Measurements from ENCODE around the gene FLACC1.
"Not testable (repeated sequence)": the region's sequence is repeated elsewhere in the genome, so short reads cannot be mapped to it uniquely, and the experiment has no call there.

The FLACC1 gene

DNA sequence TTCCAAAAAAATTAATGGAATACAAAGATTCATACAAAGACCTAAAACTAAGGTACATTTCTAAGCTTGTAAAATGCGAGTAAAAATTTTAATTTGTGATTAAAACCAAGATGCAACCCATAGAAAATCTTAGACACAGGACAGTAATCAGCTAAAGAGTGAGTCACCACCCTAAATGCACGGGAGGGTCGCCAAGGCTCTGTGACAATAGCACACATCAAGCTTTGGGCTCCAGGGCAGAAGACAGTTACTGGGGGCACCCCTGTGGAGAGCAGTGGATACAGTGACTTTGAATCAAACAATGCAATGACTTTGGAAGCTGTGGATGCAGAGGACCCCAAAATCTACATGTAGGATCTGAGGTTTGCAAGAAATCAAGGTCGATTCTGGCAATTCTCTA, 7.5 kb downstream of the FLACC1 start:
- no peak for DNase-seq

DNA sequence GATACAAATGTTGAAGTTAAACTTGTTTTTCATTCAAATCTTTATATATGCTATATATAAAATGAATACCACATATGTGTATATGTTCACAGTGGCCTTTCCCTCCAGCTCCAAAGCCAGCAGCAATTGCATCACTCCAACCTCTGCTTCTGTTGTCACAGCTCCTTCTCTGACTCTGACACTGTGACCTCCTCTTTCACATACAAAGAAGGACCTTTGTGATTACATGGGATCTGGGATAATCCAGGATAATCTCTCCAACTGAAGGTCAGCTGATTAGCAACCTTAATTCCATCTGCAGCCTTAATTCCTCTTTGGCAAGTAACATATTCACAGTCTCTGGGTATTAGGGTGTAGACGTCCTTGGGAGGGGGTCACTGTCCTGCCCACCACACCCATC, 8.4 kb downstream of the FLACC1 start:
- no peak for DNase-seq

DNA sequence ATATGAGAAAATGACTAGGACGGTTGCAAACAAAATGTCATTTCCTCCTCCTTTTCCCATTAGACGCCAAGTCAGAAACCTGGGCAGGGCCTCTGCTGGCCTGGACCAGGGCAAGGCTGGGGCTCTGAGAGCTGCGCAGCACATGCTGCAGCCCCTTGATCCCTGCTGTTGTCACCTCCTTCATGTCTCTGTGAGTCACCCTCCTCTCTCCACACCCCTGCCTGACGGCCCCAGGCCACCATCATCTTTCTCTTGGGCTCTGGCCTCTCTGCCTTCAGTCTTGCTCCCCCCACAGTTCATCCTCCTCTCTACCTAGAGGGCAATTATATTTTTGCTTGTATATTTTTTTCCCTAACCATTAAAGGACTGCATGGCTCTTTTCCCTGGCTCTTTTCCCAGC, 10.0 kb downstream of the FLACC1 start:
- no peak for DNase-seq

DNA sequence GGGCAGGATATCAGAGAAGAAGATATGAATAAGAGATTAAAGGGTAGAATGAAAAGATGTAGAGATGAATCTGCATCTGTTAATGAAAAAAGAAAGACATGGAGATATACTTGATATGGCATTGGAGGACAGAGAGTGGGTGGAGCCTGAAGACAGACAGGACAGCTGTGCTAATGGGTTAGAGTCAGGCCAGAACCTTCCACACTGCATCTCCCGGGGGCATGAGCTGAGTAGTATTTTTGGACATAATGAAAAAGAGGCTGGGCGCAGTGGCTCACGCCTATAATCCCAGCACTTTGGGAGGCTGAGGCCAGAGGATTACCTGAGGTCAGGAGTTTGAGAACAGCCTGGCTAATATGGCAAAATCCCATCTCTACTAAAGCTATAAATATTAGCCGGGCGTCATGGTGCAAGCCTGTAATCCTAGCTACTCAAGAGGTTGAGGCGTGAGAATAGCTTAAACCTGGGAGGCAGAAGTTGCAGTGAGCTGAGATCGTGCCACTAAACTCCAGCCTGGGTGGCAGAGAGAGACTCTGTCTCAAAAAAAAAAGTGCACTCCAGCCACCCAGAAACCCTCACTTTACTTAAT, 11.4 kb downstream of the FLACC1 start:
- DNase-seq = no peak

DNA sequence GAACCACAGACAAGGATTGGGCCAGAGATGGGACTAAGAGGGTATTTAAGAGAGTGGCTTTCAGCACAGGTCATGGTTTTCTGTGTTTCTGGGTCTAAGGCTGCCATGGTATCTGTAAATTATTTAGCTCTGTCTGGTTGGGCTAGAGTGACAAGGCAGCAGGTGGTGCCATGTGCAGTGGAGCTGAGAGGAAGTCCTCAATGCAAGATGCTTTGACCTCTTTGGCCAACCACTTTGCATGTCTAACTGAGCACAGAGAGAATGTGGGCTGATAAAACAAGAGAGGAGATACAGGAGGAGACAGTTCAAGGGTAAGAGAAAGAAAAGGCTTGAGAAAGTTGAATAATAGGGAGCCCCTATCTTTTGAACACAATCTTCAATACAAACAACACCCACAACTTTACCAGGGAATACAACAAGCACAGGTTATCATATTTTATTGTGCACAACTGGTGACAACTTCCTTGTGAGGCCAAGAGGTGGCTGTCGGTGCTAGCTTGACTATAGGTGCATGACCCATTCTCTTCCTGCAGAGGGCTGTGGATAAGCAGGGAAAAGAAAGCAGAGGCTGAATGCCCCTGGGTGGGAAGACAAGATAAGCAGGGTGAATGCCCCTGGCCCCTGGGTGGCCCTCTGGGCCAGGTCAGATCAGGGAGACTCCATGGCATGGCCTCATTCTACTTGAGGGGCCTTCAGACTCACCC, 12.3 kb downstream of the FLACC1 start:
- no peak for DNase-seq

DNA sequence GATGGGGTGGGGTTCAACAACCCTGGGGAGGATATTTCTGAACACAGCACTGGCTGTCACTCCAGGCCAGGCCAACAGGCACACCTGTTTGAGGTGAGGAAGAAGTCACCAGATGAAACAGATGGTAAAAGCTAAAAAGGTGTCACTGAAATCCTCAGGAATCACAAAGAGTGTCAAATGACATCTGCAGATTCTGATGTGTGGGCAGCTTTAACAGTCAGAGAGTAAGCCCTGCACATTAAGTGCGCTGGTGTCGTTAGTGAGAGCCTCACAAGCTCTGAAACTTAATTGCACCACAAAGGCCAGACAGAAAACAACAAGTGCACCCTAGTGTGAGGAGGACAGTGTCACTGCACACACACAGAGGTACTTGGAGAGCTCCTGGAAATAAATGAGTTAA, 13.6 kb downstream of the FLACC1 start:
- no peak for DNase-seq

DNA sequence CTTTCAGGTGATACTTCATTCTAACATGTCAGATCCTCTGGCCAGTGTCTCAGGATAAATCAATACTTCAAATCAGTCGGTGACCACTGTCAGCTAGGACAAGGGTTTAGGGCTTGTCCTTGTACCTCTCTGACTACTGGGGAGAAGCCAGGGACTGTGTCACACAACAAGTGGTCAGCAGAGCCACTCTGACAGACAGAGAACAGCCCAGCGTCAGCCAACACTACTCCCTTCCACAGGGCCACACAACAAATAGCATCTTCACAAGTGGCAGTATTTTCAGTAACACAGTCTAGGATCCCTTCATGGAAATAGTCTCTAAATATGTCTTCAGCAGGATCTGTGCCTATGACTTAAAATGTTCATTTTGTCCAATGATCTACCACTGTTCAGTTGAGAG, 14.2 kb downstream of the FLACC1 start:
- DNase-seq = no peak

DNA sequence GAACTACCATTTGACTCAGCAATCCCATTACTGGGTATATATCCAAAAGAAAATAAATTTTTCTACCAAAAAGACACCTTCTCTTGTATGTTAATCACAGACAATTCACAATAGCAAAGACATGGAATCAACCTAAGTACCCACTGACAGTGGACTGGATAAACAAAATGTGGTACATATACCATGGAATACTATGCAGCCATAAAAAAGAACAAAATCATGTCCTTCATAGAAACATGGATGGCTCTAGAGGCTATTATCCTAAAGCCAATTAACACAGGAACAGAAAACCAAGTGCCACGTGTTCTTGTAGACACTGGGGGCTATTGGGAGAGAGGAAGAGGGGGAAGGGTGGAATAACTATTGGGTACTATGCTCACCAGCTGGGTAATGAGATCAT, 27.7 kb downstream of the FLACC1 start:
- no peak for DNase-seq

DNA sequence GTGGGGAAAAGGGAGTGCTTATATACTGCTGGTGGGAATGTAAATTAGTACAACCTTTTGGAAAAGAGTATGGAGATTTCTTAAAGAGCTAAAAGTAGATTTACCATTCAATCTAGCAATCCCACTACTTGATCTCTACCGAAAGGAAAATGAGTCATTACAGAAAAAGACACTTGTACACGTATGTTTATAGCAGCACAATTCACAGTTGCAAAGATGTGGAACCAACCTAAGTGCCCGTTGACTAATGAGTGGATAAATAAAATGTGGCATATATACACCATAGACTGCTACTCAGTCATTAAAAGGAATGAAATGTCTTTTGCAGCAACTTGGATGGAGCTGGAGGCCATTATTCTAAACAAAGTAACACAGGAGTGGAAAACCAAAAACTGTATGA, 29.5 kb downstream of the FLACC1 start:
- no peak for DNase-seq

DNA sequence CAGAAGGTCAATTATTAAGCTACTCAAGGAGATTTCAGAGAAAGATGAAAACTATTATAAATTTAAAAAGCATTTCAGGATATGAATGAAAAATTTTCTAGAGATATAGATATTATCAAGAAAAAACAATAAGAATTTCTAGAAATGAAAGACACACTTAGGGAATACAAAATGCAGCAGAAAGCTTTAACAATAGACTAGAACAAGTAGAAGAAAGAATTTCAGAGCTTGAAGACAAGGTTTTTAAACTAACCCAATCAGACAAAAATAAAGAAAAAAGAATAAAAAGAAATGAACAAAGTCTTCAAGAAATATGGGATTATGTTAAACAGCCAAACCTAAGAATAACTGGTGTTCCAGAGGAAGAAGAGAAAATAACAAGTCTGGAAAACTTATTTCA, 34.4 kb downstream of the FLACC1 start:
- DNase-seq = no peak

DNA sequence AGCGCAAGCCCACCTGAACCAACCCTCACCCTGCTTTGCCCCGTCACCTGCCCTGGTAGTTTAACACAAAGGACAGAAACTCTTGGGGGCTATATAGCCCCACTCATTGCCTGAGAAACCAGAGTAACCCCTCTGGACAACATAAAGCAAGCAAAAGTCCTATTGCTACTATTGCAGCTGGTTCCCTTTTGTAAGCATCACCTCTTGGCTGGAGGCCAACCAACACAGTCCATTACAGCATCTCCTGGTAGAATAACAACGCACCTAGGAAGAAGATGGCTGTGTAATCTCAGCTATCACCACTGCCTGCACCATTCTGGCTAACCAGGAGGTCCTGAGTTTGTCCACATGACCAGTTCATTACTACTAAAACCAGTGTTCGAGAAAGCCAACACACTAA, 36.4 kb downstream of the FLACC1 start:
- DNase-seq = no peak

DNA sequence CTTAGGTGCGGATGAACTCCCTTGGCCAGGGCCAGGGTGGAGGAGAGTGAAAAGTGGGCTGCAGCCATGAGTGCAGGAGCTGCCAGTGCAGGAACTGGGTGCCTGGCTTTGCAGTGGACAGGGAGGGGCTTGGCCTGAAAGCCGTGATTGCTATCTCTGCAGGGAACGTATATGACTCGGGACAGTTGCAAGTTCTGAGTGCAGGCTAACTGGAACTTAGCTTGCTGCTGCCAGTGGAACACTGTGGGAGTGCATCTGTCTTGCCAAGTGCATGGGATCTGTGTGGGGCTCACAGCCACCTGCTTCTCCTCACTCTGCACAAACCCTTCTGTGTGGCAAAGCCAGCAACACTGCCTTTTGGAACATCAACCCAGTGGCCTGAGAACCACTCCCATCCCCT, 36.9 kb downstream of the FLACC1 start:
- no peak for DNase-seq

DNA sequence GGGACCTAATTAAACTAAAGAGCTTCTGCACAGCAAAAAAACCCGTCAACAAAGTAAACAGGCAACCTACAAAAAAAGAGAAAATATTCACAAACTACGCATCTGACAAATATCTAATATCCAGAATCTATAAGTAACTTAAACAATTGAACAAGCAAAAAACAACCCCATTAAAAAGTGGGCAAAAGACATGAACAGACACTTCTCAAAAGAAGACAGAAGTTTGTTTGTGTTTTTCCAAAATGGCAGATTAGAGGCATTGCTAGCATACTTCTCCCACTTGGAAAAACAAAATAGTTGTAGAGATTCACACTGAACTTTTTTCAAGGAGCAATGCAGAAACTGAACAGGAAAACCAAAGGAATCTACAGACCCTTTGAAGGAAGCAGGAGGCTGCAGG, 37.6 kb downstream of the FLACC1 start:
- DNase-seq = no peak

DNA sequence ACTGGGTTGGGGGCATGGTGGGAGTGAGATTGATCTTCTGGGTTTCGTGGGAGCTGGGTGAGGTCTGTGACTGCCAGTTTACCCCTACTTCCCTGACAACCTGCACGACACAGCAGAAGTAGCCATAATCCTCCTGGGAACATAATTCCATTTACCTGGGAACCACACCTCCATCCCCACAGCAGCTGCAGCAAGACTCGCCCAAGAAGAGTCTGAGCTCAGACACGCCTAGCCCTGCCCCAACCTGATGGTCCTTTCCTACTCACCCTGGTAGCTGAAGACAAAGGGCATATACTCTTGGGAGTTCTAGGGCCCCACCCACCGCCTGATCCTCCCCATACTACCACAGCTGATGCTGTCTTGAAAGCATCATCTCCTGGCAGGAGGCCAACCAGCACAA, 43.8 kb downstream of the FLACC1 start:
- DNase-seq = no peak

DNA sequence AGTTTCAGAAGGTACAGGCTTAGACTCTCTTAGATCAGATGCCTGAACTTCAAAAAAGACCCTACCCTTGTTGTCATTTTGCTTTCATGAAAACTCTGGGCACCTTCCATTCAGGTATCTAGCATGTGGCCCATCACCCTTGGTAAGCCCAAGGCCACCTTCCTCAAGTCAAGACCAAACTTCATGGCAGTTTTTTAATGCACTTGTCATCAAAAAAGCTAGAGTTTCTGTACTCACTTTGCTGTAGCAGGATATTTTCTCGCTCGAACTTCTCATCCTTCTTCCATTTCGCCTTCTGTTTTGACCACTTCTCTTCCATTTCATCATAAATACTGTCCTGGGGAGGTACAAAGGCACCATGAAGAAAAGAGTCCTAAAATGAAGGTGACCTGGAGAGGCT, 48.2 kb downstream of the FLACC1 start:
- DNase-seq = no peak

DNA sequence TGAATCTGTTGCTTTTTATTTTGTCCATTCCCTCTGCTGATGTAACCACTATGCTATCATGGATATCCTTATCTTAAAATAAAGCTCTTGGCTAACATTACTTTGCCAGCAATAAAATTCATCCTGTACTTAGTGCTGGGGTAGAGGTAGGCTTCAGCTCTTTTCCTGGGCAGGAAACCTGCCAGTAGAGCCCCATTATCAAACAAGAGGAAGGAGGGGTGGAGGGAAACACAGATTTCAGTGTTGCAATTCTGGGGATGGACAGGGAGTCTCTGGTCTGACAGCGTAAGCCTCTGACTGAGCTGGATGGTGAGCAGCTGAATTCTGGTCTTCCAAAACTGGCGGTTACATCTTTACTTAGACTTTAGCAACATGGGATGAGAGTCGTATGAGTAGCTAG, 49.3 kb downstream of the FLACC1 start:
- no peak for DNase-seq

DNA sequence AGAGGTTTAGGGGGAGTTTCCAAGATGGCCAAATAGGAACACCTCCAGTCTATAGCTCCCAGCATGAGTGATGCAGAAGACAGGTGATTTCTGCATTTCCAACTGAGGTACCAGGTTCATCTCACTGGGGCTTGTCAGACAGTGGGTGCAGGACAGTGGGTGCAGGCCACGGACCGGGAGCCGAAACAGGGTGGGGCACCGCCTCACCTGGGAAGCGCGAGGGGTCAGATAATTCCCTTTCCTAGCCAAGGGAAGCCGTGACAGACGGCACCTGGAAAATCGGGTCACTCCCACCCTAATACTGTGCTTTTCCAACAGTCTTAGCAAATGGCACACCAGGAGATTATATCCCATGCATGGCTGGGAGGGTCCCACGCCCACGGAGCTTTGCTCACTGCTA, 57.2 kb downstream of the FLACC1 start:
- not testable (repeated sequence) for DNase-seq

DNA sequence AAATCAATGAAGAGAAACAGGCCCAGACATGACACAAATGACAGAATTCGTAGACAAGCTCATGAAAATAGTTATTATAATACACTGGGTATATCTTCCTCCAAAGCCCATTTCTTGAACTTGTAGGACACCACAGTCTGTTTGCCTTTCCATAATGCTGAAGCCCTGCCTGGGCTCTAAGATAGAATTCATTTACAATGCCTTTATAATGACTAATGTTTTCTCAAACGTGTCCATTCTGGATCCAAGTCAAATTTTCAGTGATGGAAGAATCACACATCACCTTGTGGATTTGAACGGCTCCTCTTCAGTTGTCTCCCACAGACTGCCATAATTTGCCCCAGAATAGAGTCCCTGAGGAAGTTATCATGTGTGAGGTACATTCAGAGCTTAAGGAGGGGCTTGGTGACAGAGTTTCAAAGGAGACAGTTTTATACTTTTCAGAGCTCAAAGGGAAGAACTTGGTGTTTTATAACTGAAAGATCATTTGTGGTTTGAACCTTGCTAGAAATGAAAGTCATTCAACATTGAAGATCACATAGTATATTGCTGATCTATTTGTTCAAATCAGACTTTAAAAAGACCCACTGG, 58.6 kb downstream of the FLACC1 start:
- DNase-seq = no peak

DNA sequence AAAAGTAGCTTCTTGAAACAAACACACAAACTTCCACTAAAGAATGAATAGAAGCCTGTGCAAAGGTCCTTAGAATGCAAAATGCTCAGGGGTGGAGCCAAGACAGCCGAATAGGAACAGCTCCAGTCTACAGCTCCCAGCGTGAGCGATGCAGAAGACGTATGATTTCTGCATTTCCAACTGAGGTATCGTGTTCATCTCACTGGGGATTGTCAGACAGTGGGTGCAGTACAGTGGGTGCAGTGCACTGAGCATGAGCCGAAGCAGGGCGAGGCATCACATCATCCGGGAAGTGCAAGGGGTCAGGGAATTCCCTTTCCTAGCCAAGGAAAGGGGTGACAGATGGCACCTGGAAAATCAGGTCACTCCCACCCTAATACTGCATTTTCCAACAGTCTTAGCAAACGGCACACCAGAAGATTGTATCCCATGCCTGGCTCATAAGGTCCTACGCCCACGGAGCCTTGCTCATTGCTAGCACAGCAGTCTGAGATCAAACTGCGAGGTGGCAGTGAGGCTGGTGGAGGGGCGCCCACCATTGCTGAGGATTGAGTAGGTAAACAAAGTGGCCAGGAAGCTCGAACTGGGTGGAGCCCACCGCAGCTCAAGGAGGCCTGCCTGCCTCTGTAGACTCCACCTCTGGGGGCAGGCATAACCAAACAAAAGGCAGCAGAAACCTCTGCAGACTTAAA, 66.5 kb downstream of the FLACC1 start:
- DNase-seq = not testable (repeated sequence)

DNA sequence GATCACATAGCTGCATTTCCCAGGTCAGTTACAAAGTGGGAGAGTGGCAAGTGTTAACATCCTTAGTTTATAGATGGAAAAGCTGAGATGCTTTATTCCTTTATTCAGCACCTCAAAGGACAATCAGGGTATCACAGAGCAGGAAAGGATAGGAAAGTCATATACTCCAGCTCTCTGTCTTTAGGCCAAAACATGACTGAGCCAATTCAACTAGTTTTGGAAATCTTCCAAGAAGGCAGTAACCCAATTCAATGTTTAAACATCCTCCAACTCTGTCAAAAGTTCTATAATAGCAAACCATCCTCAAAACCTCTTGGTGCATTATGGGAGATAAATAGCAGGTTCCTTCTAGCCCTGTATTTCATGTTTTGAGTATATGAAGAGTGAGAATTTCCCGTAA, 71.6 kb downstream of the FLACC1 start:
- DNase-seq = no peak

DNA sequence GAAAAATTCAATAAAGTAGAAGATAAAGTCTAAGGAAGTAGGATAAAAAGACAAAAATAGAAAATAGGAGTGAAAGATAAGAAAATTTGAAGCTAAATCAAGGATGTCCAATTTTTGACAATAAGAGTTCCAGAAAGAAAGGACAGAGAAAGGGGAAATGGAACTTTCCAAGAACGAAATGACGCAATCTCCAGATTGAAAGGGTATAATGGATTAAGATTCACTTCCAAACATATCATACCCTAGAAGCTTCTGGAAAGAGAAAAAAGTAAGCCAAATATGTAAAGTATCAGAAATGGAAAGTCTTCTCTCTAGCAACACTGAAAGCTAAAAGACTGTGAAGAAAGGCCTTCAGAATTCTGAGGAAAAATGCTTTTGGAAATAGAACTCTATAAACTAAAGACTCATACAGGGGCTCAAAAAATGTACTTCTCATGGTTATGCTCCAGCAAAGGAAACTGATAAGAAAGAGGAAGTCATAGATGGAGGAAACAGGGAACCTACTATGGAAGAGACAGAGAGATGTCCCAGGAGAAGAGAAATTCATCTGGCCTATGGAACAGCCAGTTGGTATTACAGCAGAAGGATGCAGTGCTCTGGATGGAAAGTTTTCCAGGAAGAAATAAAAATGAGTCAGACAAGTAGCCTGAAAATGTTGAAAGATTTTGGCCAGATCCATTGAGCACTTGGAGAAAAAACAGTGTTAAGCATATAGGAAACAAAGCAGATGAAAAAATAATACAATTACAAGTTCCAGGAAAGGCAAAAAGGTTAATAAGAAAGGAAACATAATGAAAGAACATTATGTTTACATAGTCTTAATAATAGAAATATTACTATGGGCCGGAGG, 76.7 kb downstream of the FLACC1 start:
- DNase-seq = no peak

DNA sequence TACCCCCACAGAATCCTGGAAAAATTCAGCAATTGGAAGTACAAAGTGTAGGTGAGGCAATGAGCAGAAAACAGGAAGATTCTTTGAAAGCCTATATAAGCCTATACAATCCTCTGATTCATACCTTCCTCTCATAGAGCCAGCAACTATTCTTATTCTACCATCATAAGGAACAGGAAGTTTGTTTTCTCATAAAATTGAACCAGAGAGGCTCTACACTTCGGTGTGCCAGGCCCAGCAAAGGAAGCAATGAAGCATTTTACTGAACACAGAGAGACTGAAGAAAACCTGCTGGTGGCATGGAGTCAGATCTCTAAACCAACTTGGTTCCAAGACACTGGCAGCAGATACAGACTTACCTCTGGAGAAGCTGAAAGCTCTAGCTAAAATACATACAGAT, 78.1 kb downstream of the FLACC1 start:
- DNase-seq = no peak
